ENCODE data around the gene DOK4. TPM values are rescaled to one million over a fixed set of nuclear protein-coding genes. Genes with fewer than 3 reads are reported as not detected.

DOK4 gene
- total RNA-seq, 4 donors from 2014 or later: 16.6 to 36.6 (median 26.6) TPM

DNA sequence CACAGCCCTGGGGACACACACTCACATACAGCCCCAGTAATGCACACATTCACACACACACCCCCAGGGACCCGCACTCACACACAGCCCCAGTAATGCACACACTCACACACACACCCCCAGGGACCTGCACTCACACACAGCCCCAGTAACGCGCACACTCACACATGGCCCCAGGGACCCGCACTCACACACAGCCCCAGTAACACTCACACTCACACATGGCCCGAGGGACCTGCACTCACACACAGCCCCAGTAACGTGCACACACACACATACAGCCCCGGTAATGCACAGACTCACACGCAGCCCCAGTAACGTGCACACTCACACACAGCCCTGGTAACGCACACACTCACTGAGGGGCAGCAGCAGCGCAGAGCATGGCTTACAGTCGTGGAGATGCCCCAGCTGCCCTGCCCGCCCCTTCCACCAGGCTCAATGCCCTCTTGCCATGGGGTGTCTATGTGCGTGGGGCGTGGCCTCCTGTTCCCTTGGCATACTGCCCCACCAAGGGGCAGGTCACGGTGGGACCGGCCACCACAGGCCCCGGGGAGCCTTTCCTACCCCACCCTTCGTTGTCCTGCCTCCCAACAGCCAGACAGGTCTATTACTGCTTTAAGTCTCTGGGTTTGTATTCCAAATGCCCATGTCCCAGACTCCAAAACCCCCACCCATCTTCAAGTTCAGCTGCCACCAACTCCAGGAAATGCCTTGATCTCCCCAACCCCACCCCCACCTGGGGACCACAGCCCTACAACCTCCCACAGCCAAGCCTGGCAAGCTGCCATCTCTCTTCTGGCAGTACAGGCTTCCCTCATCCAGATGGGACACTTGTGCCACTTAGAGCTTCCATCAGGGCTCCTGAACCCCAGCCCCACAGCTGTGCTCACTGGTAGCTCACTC is 47.4 kb upstream of the DOK4 start:
- Histone ChIP-seq H3K9me3 (no peaks in the 10 kb centered on the region), H3K4me1 (peaks cover 0 to 83% (median 51%) of the 10 kb centered on the region in 3 donors), H3K27me3 (no peaks in the 10 kb centered on the region), H3K4me3 (peak overlapping the region in 1 of 2 donors; percentile 3), H3K36me3 (no peaks in the 10 kb centered on the region), H3K27ac (peak overlapping the region in 3 of 4 donors; percentile 59 to 95 (median 91))
- WGBS, 2 donors (ENCODE audit: low coverage in 1 of 2): 42 to 43% methylated on average over 6 to 11 of the region's 19 CpGs
- no peak for ATAC-seq
- TF ChIP-seq POLR2A (IDR thresholded peaks at IDR 0.05) (no peak), POLR2AphosphoS5 (IDR thresholded peaks at IDR 0.05) (no peak), EP300 (IDR thresholded peaks at IDR 0.05) (no peak), CTCF (IDR thresholded peaks at IDR 0.05) (no peak)

- H3K27me3 ChIP-seq: no peaks in the 10 kb centered on the region
- H3K27ac ChIP-seq: peak overlapping the region in 2 of 4 donors; percentile 59 to 87
- TF ChIP-seq POLR2A (IDR thresholded peaks at IDR 0.05): no peak
- TF ChIP-seq POLR2AphosphoS5 (IDR thresholded peaks at IDR 0.05): no peak
- TF ChIP-seq CTCF (IDR thresholded peaks at IDR 0.05): no peak
- TF ChIP-seq EP300 (IDR thresholded peaks at IDR 0.05): no peak
- H3K4me1 ChIP-seq: peaks cover 0 to 78% (median 51%) of the 10 kb centered on the region in 3 donors
- H3K9me3 ChIP-seq: no peaks in the 10 kb centered on the region
- no peak overlapping the region for H3K4me3 ChIP-seq
- ATAC-seq: no peak
- H3K36me3 ChIP-seq: peaks cover 0 to 10% of the 10 kb centered on the region in 2 donors
- 93% methylated on average over 3 of the region's 7 CpGs; no CpG with 5 or more reads in 1 of the 2 donors for WGBS, 2 donors (ENCODE audit: low coverage in 1 of 2)
These were observed 46.0 kb upstream of the DOK4 start for GRCh38 chr16:57532266-57532625.

DNA sequence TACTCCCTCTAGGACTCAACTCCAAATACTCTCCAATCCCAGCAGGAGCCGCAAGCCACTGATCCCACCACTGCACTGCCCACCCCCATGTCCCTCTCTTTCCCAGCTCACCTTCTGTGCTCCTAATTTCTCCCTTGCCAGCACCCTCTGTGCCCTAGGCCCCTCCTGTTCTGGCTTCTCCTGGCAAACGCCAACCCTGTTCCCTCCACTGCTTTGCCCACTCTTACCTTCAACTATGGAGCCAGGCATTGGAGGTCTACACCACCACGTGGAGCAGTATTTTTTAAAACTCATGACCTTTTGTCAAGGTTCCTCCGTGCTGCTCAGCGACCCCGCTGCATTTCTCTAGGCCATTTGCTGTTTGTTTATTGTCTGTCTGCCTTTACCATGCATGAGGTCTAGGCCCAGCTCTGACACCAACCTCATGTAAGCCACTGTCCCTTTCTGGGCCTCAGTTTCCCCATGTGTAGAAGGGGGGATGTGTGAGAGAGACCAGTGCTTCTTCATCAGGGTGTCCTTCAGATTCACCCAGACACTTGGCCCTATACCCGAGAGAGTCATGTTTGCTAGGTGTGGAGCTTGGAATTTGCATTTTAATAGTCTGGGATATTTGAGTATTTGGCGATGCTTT is 45.5 kb upstream of the DOK4 start:
- H3K4me1 ChIP-seq: peaks cover 0 to 73% (median 46%) of the 10 kb centered on the region in 3 donors
- WGBS, 2 donors (ENCODE audit: low coverage in 1 of 2): 77 to 82% methylated on average over 7 to 8 of the region's 8 CpGs
- H3K36me3 ChIP-seq: peaks cover 0 to 14% of the 10 kb centered on the region in 2 donors
- H3K9me3 ChIP-seq: no peaks in the 10 kb centered on the region
- H3K4me3 ChIP-seq: no peak overlapping the region
- ATAC-seq: no peak
- H3K27ac ChIP-seq: peak overlapping the region in 3 of 4 donors; percentile 79 to 88 (median 87)
- TF ChIP-seq POLR2A (IDR thresholded peaks at IDR 0.05): no peak
- TF ChIP-seq EP300 (IDR thresholded peaks at IDR 0.05): no peak
- no peak for TF ChIP-seq CTCF (IDR thresholded peaks at IDR 0.05)
- no peak for TF ChIP-seq POLR2AphosphoS5 (IDR thresholded peaks at IDR 0.05)
- no peaks in the 10 kb centered on the region for H3K27me3 ChIP-seq

DNA sequence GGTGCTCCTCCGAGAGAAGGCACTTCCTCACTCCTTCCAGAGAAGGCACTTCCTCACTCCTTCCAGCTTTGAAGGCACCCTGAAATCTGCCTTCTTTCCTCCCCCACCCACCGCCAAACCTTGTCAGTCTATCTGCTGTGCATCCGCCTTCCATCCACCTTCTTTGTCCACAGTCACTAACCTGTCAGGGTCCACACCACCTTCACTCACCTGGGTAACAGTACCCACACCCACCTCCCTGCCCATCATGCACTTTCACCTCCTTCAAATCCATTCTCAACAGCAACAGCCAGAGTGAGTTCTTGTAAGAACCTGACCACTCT is 44.9 kb upstream of the DOK4 start:
- Histone ChIP-seq H3K4me1 (peaks cover 0 to 68% (median 44%) of the 10 kb centered on the region in 3 donors), H3K36me3 (peaks cover 0 to 19% of the 10 kb centered on the region in 2 donors), H3K27ac (peak overlapping the region in 3 of 4 donors; percentile 79 to 88 (median 87)), H3K27me3 (no peaks in the 10 kb centered on the region), H3K9me3 (no peaks in the 10 kb centered on the region), H3K4me3 (no peak overlapping the region)
- no peak for ATAC-seq
- WGBS, 2 donors (ENCODE audit: low coverage in 1 of 2): 60 to 94% methylated on average over 3 of the region's 3 CpGs
- TF ChIP-seq EP300 (IDR thresholded peaks at IDR 0.05): no peak
- TF ChIP-seq POLR2A (IDR thresholded peaks at IDR 0.05): no peak
- no peak for TF ChIP-seq POLR2AphosphoS5 (IDR thresholded peaks at IDR 0.05)
- no peak for TF ChIP-seq CTCF (IDR thresholded peaks at IDR 0.05)

All from gastroesophageal sphincter (tissue), 4 donors.